Measurements from ENCODE around the gene EFNA2.
A peak's percentile ranks its signal among the peaks of the same experiment; 100 is the strongest.

Gene EFNA2

DNA sequence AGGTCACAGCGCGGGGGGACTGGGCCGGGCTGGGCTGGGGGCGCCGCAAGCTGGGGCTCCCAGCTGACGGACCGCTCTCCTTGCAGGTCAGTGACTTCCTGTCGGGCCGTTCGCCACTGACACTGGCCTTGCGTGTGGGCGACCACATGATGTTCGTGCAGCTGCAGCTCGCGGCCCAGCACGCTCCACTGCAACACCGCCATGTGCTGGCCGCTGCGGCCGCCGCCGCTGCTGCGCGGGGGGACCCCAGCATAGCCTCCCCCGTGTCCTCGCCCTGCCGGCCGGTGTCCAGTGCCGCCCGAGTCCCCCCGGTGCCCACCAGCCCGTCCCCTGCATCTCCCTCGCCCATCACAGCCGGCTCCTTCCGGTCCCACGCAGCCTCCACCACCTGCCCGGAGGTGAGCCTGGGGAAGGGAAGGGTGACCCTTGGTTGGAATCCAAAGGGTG, 31.6 kb upstream of the EFNA2 start:
- no peak overlapping the region for H3K4me3 ChIP-seq (ENCODE audit: low read depth, low read length)
- no peak for DNase-seq (ENCODE audit: low read depth)
- TF ChIP-seq, protein P1, sequence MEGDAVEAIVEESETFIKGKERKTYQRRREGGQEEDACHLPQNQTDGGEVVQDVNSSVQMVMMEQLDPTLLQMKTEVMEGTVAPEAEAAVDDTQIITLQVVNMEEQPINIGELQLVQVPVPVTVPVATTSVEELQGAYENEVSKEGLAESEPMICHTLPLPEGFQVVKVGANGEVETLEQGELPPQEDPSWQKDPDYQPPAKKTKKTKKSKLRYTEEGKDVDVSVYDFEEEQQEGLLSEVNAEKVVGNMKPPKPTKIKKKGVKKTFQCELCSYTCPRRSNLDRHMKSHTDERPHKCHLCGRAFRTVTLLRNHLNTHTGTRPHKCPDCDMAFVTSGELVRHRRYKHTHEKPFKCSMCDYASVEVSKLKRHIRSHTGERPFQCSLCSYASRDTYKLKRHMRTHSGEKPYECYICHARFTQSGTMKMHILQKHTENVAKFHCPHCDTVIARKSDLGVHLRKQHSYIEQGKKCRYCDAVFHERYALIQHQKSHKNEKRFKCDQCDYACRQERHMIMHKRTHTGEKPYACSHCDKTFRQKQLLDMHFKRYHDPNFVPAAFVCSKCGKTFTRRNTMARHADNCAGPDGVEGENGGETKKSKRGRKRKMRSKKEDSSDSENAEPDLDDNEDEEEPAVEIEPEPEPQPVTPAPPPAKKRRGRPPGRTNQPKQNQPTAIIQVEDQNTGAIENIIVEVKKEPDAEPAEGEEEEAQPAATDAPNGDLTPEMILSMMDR (IDR thresholded peaks at IDR 0.05; ENCODE audit: low read depth, low read length, missing control alignments): no peak

DNA sequence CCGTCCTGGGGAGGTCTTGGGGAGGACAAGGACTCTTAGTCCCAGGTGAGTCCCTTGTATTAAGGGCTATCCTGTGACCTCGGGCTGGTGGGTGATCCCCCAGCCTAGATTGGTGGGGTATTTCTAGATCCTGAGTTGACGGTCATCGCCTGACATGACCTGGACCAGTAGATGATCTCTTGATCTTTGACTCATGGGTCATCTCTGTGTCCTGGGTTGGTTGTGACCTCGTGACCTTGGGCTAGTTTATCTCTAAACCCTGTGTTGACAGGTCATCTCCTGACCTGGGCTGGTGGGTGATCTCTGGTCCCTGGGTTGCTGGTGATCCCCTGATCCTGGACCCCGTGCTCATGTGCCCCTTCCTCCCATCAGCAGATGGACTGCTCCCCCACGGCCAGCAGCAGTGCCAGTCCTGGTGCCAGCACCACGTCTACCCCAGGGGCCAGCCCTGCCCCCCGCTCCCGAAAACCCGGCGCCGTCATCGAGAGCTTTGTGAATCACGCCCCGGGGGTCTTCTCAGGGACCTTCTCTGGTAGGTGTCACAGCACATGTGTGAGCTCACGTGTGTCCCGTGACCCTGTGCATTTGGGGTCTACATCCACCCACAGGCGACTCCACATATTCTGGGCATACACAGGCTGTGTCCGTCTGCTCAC, 31.0 kb upstream of the EFNA2 start:
- no peak for DNase-seq (ENCODE audit: low read depth)
- no peak overlapping the region for H3K4me3 ChIP-seq (ENCODE audit: low read depth, low read length)
- TF ChIP-seq, protein P1 (IDR thresholded peaks at IDR 0.05; ENCODE audit: low read depth, low read length, missing control alignments): no peak

DNA sequence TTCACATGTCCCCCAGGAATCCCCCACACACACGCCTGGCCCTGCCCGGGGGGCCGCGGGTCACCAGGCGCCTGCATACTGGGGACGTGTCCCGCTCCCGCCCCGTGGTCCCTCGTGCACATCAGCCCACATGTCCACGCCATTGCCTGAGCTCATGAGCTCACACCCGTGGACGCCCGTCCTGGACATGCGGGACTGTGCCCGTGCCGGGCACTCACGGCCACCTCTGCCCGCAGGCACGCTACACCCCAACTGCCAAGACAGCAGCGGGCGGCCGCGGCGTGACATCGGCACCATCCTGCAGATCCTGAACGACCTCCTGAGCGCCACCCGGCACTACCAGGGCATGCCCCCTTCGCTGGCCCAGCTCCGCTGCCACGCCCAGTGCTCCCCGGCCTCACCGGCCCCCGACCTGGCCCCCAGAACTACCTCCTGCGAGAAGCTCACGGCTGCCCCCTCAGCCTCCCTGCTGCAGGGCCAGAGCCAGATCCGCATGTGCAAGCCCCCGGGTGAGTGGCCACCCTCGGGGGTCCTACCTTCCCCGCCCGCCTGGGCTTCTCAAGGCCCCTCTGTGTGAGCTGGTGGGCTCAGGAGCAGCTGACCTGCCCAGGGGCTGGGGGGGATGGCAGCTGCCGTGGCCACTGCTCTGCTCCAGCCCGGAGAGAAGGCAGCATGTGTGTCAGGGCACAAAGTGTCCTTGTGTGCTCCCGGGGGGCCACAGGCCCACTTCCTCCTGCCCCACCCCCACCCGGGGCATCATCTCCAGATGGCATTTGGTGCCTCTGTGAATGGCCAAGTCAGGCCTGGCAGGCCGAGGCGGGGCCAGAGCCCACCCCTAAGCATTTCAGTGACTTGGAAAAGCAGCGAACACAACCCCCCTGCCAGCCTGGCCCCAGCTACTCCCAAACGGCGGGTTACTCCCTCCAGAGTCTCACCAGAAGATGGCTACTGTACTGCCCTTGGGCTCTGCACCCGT, 30.2 kb upstream of the EFNA2 start:
- TF ChIP-seq, protein P1 (IDR thresholded peaks at IDR 0.05; ENCODE audit: low read depth, low read length, missing control alignments): no peak
- DNase-seq (ENCODE audit: low read depth): no peak
- no peak overlapping the region for H3K4me3 ChIP-seq (ENCODE audit: low read depth, low read length)

DNA sequence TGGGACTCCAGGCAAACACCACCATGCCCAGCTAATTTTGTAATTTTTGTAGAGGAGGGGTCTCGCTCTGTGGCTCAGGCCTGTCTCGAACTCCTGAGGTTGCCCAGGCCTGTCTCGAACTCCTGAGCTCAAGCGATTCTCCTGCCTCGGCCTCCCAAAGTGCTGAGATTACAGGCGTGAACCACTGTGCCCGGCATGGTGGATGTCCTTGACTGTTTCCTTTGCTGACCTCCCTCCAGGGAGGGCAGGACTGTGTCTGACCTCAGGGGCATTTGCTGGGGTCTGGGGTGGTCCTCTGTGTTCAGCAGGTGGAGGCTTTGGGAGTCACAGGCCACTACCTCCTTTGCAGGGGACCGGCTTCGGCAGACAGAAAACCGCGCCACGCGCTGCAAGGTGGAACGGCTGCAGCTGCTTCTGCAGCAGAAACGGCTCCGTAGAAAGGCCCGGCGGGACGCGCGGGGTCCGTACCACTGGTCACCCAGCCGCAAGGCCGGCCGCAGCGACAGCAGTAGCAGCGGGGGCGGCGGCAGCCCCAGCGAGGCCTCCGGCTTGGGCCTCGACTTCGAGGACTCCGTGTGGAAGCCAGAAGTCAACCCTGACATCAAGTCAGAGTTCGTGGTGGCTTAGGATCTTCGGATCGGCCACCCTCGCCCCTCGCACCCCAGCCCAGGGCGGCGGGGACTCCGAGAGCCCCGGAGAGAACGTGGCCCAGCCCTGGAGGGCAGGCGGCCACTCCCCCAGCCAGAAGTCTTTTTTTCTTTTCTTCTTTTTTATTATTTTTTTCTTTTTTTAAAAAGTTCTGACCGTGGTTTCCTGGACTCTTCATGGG, 28.8 kb upstream of the EFNA2 start:
- no peak for DNase-seq (ENCODE audit: low read depth)
- TF ChIP-seq, protein P1 (IDR thresholded peaks at IDR 0.05; ENCODE audit: low read depth, low read length, missing control alignments): no peak
- H3K4me3 ChIP-seq (ENCODE audit: low read depth, low read length): no peak overlapping the region

DNA sequence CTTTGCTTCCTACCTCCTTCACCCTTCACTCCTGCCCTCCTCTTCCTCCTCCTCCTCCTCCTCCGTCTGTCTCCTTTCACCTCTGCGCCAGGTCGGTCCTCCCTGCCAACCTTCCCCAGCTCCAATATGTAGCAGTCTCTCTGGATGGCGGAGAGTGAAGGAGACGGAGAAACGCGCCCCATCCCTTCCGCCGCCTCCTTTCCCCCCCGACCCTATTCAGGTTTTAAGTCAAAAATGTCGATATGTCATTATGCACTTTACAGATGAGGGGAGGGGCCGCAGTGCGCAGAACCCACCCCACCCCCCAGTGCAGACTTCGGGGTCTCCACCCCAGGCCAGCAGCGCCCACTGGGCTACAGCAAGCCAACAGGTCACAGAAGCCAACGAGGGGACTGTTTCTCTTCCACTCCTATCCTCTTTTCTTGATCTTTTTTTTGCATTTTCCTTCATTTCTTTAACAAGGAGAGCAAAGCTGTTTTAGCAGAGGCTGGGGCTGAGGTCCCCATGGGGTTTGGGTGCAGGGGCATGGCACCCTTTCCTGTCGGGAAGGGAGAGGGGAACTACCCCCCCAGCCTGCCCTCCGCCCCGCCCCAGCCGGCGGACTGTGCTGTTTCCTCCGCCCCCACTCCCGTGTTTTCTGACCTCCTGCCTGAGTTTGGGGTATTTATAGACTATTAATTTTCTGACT, 28.1 kb upstream of the EFNA2 start:
- DNase-seq (ENCODE audit: low read depth): no peak
- no peak overlapping the region; the same call in 1 of the 2 replicates for H3K4me3 ChIP-seq (ENCODE audit: low read depth, low read length)
- TF ChIP-seq, protein P1 (IDR thresholded peaks at IDR 0.05; ENCODE audit: low read depth, low read length, missing control alignments): no peak

DNA sequence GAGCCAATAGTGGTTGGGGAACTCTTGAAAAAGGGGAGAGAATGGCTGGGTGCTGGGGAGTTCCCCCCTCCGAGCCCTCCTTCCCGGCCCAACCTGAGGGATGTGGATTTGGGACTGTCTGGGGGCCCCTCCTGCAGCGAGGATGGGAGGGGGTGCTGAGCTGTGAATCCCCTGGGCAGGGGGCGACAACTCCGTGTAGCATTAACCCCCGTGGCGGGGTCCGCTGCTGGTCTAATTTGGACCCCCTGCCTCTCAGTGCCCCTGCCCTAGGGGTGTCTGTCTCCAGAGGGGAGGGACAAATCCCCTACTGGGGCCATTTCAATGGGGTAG, 27.5 kb upstream of the EFNA2 start:
- TF ChIP-seq, protein P1 (IDR thresholded peaks at IDR 0.05; ENCODE audit: low read depth, low read length, missing control alignments): no peak
- peak overlapping the region; percentile 22 for H3K4me3 ChIP-seq (ENCODE audit: low read depth, low read length)
- DNase-seq (ENCODE audit: low read depth): no peak
